Skin of body (tissue), 2 donors: ENCODE results near the gene YES1. TPM values are rescaled to one million over a fixed set of nuclear protein-coding genes. Genes with fewer than 3 reads are reported as not detected.
"Not testable (repeated sequence)": the region's sequence is repeated elsewhere in the genome, so short reads cannot be mapped to it uniquely, and the experiment has no call there.

Experiments used
- DNase-seq: peaks from one replicate; lab custom pipeline; 2025; lab: John Stamatoyannopoulos, UW
- total RNA-seq: library from RNA; depleted of rRNA; stranded (reverse); fragments of >200 nt; gene quantifications from one replicate; pipeline ENCODE4 v1.2.3, GENCODE V29; 2014

YES1 gene
- total RNA-seq, 1 donor from 2014 or later, result 50.3 TPM

- DNase-seq, result no peak
Observed at GRCh38 chr18:785242-785641, 26.8 kb downstream of the YES1 start.

- no peak for DNase-seq
Observed at GRCh38 chr18:784470-785172, 27.4 kb downstream of the YES1 start.

- DNase-seq, result peak; percentile 1
Observed at GRCh38 chr18:778194-778927, 33.7 kb downstream of the YES1 start.

GRCh38 chr18:777021-777420, 35.0 kb downstream of the YES1 start:
- no peak for DNase-seq

DNA sequence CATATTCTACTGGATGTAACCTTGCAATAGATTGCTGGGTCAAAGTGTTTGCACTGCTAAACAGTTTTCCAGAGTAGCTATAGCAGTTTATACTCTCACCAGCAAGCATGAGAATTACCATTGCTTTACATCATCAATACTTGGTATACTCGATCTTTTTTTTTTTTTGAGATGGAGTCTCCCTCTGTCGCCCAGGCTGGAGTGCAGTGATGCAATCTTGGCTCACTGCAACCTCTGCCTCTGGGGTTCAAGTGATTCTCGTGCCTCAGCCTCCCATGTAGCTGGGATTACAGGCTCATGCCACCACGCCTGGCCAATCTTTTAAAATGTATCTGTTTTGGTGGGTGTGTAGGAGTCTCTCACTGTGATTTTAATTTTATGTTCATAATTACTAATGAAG, 36.0 kb downstream of the YES1 start:
- DNase-seq, result not testable (repeated sequence)

DNA sequence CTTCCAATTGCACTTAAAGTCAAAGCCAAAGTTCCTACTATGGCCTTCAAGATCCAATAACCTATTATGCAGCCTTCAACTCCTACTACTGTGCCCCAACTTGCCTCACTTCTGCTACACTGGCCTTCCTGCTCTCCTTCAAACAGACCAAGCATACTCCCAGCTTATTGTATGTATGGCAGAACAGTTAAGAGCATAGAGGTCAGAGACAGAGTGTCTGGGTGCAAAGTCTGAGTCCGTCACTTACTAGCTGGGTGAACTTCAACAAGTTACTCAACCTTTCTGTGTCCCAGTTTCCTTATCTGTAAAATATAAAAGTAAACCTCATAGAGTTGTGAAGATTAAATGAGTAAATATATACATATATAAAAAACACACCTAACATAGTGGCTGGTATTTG, 37.2 kb downstream of the YES1 start:
- no peak for DNase-seq

- DNase-seq, result no peak
Observed at GRCh38 chr18:773980-774624, 37.9 kb downstream of the YES1 start.

DNA sequence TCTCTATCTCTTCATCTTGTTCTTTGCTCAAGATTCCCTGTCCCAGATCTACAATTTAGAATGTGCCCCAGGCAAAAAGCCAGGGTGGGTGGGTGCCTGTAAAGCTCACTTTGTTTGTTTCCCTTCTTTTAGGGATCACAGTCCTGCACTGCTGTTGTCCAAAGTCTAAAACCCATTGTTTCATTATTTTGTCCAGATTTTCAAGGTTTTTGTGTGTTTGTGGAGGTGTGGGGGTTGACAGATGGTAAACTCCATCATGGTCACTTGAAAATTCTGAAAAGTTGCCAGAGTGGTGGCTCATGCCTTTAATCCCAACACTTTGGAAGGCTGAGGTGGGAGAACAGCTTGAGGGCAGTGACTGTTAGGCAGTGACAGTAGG, 41.5 kb downstream of the YES1 start:
- no peak for DNase-seq

DNA sequence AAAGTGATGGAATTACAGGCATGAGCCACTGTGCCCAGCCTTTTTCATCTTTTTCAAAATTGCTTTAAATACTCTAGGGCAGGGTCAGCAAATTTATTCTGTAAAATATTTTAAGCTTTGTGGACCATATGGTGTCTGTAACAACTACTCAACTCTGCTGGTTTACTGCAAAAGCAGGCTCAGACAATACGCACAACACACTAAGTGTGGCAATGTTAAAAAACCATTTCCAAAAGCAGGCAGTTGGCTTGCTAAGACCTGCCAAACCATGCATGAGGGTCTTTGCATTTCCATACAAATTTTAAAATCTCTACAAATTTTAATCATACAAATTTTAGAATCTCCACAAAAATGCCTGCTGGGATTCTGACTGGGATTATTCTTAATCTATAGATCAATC, 44.1 kb downstream of the YES1 start:
- DNase-seq, result no peak

GRCh38 chr18:767084-767882, 44.8 kb downstream of the YES1 start:
- no peak for DNase-seq

DNA sequence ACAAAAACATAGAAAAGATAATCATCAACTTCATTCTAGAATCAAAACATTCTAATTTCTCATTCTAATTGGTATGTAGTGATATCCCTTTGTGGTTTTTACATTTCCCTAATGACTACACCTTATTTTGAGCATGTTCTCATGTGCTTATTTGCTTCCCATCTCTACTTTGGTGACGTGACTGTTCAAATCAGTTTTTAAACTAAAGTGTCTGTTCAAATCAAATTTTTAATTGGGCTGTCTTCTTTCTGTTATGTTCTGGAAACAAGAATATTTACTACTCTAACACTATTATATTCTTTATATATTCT, 45.5 kb downstream of the YES1 start:
- no peak for DNase-seq

GRCh38 chr18:765764-766549, 46.1 kb downstream of the YES1 start:
- DNase-seq, result peak; percentile 19

- DNase-seq, result not testable (repeated sequence)
Observed at GRCh38 chr18:759864-760263, 52.2 kb downstream of the YES1 start.

DNA sequence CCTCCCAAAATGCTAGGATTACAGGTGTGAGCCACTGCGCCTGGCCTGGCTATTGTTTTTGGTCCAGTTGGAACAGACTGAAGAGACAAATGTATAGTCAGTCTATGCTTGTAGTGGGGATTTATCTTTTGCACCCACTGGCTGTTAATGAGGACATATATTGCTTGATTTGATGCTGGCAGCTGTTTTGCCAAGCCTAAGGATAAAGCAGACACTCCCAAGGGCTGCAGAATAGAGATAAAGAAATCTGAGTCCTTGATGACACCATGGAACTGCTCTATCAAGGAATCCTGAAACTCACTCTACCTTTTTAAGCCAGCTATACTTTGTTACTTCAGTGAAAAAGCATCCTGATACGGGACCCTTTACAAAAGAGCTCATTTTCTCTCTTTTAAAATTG, 56.5 kb downstream of the YES1 start:
- DNase-seq, result no peak

GRCh38 chr18:754656-755055, 57.4 kb downstream of the YES1 start:
- no peak for DNase-seq

- no peak for DNase-seq
Observed at GRCh38 chr18:750456-750855, 61.6 kb downstream of the YES1 start.

- DNase-seq, result no peak
Observed at GRCh38 chr18:744832-745597, 67.0 kb downstream of the YES1 start.

GRCh38 chr18:741931-742512, 70.0 kb downstream of the YES1 start:
- DNase-seq, result peak; percentile 46

DNA sequence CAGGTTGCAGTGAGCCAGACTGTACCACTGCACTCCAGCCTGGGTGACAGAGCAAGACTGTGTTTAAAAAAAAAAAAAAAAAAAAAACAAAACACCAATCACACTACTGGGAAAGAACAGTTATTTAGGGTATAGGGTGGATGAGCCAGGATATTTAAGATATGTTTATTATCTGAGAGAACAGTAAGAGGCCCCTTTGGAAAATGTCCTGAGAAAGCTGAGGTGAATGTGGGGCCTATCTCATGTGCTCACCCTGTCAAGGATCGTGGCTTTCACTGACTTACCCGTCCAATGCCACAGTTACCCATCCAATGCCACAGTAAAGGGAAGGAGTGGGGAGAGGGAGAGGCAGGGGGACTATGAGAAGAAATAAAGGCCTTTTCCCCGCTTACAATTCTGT, 79.7 kb downstream of the YES1 start:
- no peak for DNase-seq

DNA sequence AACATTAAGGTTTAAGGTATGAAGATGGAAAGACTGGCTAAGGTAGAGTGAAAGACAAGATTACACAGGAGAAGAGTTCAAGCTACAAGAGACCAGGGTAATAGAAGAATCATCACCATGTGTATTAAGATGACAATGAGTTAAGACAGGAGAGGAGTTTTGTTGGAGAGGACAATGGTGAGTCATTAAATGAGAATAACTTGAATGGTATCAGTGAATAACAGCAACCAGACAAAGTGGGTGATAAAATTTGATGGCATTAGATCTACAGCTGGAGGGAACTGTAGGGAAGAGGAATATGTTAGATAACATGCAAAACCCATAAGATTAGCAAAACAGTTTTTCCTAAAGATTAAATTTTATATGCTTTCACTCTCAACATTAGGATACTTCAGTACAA, 80.9 kb downstream of the YES1 start:
- DNase-seq, result no peak
